ENCODE results near the gene HIPK4. TPM values are rescaled to one million over a fixed set of nuclear protein-coding genes. Genes with fewer than 3 reads are reported as not detected.

The HIPK4 gene
- polyA plus RNA-seq, 2 of the 4 experiments (the other 2 are of a cell fraction), result 0.18 to 0.25 TPM

DNA sequence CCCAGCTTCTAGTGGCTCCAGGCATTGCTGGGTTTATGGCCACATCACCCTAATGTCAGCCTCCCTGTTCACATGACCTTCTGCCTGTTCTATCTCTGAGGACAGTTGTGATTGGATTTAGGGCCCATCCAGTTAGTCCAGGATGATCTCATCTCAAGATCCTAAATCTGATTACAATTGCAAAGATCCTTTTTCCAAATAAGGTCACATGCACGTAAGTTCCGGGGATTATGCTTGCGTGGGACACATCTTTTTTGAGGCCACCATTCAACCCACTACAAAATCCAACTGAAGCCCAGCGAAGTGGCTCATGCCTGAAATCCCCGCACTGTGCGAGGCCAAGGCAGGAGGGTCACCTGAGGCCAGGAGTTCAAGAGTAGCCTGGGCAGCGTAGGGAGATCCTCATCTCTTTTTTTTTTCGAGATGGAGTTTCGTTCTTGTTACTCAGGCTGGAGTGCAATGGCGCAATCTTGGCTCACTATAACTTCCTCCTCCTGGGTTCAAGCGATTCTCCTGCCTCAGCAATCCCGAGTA lies 29.2 kb downstream of the HIPK4 start:
- Histone ChIP-seq H3K9me3 (no peaks in the 10 kb centered on the region), H3K4me2 (no peak overlapping the region), H3K4me3 (no peak overlapping the region), H3K27ac (no peak overlapping the region), H3K4me1 (peaks cover 4% of the 10 kb centered on the region; the same call in 2 of the 3 replicates)
- ChIA-PET POLR2A (no interaction called here), CTCF (interaction anchor here (0.9 to 1.4 kb wide), 2 partner anchors 10 to 104 kb away, joined by 3 read pairs; no protein-coding TSS in a partner anchor)
- TF ChIP-seq CEBPB (IDR thresholded peaks at IDR 0.05) (peak; percentile 22 to 40; a peak in 1 of 4 replicates), MYC (IDR thresholded peaks at IDR 0.05; ENCODE audit: borderline replicate concordance, low read length) (no peak)
- peak; percentile 9; a peak in 2 of 6 replicates for ATAC-seq
- no peak for DNase-seq (ENCODE audit: low read depth in 1 of 2, low spot score in 1 of 2)
- peak; percentile 98 for FAIRE-seq
- WGBS (ENCODE audit: missing lambda C conversion rate), result 94% methylated on average over 12 of the region's 12 CpGs

DNA sequence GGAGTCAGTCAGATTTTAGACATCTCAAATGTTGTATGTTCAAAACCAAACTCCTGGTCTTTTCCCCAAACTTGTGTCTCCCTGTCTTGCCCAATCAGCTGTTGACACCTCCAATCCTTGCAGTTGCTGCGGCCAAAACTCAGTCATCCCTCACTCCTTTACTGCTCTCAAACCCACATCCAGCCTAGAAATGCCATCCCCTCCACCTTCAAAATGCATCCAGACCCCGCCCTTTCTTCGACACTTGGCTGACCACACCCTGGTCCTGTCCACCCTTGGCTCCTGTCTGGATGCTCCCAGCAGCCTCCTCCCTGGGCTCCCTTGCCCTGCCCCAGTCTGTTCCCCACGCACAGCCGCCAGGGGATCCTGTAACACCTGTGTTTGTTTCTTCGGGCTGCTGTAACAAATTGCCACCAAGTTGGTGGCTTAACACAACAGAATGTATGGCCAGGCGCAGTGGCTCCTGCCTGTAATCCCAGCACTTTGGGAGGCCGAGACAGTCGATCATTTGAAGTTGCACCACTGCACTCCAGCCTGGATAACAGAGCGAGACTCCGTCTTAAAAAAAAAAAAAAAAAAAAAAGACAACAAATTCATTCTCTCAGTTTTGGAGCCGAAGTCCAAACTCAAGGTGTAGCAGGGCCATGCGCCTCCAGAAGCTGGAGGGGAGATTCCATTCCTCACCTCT lies 29.8 kb downstream of the HIPK4 start:
- ChIA-PET POLR2A (no interaction called here), CTCF (interaction anchor here (0.5 kb wide), 1 partner anchor 63 kb away, joined by 3 read pairs; no protein-coding TSS in a partner anchor)
- 90% methylated on average over 13 of the region's 13 CpGs for WGBS (ENCODE audit: missing lambda C conversion rate)
- DNase-seq (ENCODE audit: low read depth in 1 of 2, low spot score in 1 of 2) (no peak), ATAC-seq (peak in 1 of 2 experiments; percentile 19; a peak in 2 of 6 replicates), FAIRE-seq (peak; percentile 82)
- Histone ChIP-seq H3K4me3 (no peak overlapping the region), H3K4me1 (0 out of 3 replicates have a peak, but pooled peaks cover 2% of the 10 kb centered on the region), H3K4me2 (no peak overlapping the region), H3K27ac (no peak overlapping the region), H3K9me3 (no peaks in the 10 kb centered on the region)
- TF ChIP-seq, protein P1, sequence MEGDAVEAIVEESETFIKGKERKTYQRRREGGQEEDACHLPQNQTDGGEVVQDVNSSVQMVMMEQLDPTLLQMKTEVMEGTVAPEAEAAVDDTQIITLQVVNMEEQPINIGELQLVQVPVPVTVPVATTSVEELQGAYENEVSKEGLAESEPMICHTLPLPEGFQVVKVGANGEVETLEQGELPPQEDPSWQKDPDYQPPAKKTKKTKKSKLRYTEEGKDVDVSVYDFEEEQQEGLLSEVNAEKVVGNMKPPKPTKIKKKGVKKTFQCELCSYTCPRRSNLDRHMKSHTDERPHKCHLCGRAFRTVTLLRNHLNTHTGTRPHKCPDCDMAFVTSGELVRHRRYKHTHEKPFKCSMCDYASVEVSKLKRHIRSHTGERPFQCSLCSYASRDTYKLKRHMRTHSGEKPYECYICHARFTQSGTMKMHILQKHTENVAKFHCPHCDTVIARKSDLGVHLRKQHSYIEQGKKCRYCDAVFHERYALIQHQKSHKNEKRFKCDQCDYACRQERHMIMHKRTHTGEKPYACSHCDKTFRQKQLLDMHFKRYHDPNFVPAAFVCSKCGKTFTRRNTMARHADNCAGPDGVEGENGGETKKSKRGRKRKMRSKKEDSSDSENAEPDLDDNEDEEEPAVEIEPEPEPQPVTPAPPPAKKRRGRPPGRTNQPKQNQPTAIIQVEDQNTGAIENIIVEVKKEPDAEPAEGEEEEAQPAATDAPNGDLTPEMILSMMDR (IDR thresholded peaks at IDR 0.05), result no peak
- no peak for TF ChIP-seq JUN (IDR thresholded peaks at IDR 0.05)
- TF ChIP-seq EHF (CRISPR knock-in tag; IDR thresholded peaks at IDR 0.05), result no peak
- no peak for TF ChIP-seq NPAS2 (CRISPR knock-in tag; IDR thresholded peaks at IDR 0.05; ENCODE audit: borderline replicate concordance)
- no peak for TF ChIP-seq PHF8 (IDR thresholded peaks at IDR 0.05; ENCODE audit: borderline replicate concordance, low read depth)
- TF ChIP-seq ZFP36 (IDR thresholded peaks at IDR 0.05; ENCODE audit: borderline replicate concordance, partially characterized antibody), result no peak
- TF ChIP-seq CBX8 (IDR thresholded peaks at IDR 0.05), result no peak
- TF ChIP-seq RFX5 (IDR thresholded peaks at IDR 0.05), result no peak
- no peak for TF ChIP-seq HOXB5 (CRISPR knock-in tag; IDR thresholded peaks at IDR 0.05)
- no peak for TF ChIP-seq CHD4 (IDR thresholded peaks at IDR 0.05; ENCODE audit: borderline replicate concordance)
- no peak for TF ChIP-seq ZSCAN20 (CRISPR knock-in tag; IDR thresholded peaks at IDR 0.05)
- no peak for TF ChIP-seq HDAC2 (IDR thresholded peaks at IDR 0.05)
- TF ChIP-seq MYC (IDR thresholded peaks at IDR 0.05; ENCODE audit: borderline replicate concordance, low read length), result no peak
- TF ChIP-seq KDM5A (IDR thresholded peaks at IDR 0.05), result no peak
- TF ChIP-seq, protein P2, sequence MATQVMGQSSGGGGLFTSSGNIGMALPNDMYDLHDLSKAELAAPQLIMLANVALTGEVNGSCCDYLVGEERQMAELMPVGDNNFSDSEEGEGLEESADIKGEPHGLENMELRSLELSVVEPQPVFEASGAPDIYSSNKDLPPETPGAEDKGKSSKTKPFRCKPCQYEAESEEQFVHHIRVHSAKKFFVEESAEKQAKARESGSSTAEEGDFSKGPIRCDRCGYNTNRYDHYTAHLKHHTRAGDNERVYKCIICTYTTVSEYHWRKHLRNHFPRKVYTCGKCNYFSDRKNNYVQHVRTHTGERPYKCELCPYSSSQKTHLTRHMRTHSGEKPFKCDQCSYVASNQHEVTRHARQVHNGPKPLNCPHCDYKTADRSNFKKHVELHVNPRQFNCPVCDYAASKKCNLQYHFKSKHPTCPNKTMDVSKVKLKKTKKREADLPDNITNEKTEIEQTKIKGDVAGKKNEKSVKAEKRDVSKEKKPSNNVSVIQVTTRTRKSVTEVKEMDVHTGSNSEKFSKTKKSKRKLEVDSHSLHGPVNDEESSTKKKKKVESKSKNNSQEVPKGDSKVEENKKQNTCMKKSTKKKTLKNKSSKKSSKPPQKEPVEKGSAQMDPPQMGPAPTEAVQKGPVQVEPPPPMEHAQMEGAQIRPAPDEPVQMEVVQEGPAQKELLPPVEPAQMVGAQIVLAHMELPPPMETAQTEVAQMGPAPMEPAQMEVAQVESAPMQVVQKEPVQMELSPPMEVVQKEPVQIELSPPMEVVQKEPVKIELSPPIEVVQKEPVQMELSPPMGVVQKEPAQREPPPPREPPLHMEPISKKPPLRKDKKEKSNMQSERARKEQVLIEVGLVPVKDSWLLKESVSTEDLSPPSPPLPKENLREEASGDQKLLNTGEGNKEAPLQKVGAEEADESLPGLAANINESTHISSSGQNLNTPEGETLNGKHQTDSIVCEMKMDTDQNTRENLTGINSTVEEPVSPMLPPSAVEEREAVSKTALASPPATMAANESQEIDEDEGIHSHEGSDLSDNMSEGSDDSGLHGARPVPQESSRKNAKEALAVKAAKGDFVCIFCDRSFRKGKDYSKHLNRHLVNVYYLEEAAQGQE (IDR thresholded peaks at IDR 0.05), result no peak
- no peak for TF ChIP-seq RARB (CRISPR knock-in tag; IDR thresholded peaks at IDR 0.05)
- no peak for TF ChIP-seq HOXA7 (CRISPR knock-in tag; IDR thresholded peaks at IDR 0.05)
- no peak for TF ChIP-seq CBX2 (IDR thresholded peaks at IDR 0.05; ENCODE audit: borderline replicate concordance, low read depth)
- no peak for TF ChIP-seq KDM1A (IDR thresholded peaks at IDR 0.05; ENCODE audit: low read depth)
